GM23338 (cell line): ENCODE data around the gene THOC7. TPM values are rescaled to one million over a fixed set of nuclear protein-coding genes. Genes with fewer than 3 reads are reported as not detected.

Experiments used
- ATAC-seq: fragments of 200-7000 bp; cut with Tn5 transposase; 3 replicates; pipeline ENCODE4 v1.9.1; 2020
- DNase-seq: peaks from one replicate; pipeline ENCODE4 v3.0.0-alpha.2; 2015; ENCODE audit warnings: low spot score
- H2AFZ ChIP-seq: fragments of 200-600 bp; sonication (generic); 2 replicates; pipeline ENCODE4 v1.8.0; 2016; ENCODE audit warnings: antibody characterized with exemption, mild to moderate bottlenecking, moderate library complexity
- H3F3A ChIP-seq: fragments of 200-600 bp; sonication (generic); replicated peaks from 2 replicates; pipeline ENCODE4 v1.8.0; 2017; ENCODE audit warnings: antibody characterized with exemption, mixed run types, low read depth
- H3K27ac ChIP-seq: fragments of 200-600 bp; sonication (generic); 2 replicates; pipeline ENCODE4 v1.6.1; 2016; ENCODE audit warnings: low read depth
- H3K27me3 ChIP-seq: fragments of 200-600 bp; sonication (generic); 2 replicates; pipeline ENCODE4 v1.8.0; 2016; ENCODE audit warnings: mild to moderate bottlenecking, mixed run types, moderate library complexity; ENCODE audit not compliant: insufficient read depth
- H3K36me3 ChIP-seq: fragments of 200-600 bp; sonication (generic); 2 replicates; pipeline ENCODE4 v1.8.0; 2016; ENCODE audit warnings: mild to moderate bottlenecking; ENCODE audit not compliant: insufficient read depth
- H3K4me1 ChIP-seq: fragments of 200-600 bp; sonication (generic); 2 replicates; pipeline ENCODE4 v1.8.0; 2016; ENCODE audit warnings: mild to moderate bottlenecking, moderate library complexity; ENCODE audit not compliant: insufficient read depth
- H3K4me2 ChIP-seq: fragments of 200-600 bp; sonication (generic); 2 replicates; pipeline ENCODE4 v1.7.1; 2017; ENCODE audit warnings: mixed run types
- H3K4me3 ChIP-seq: fragments of 200-600 bp; sonication (generic); 2 replicates; pipeline ENCODE4 v1.6.1; 2016; ENCODE audit warnings: mixed run types
- H3K79me2 ChIP-seq: fragments of 200-600 bp; sonication (generic); replicated peaks from 2 replicates; pipeline ENCODE4 v1.8.0; 2017; ENCODE audit warnings: mild to moderate bottlenecking; ENCODE audit not compliant: insufficient read depth
- H3K9me2 ChIP-seq: fragments of 200-600 bp; sonication (generic); 2 replicates; pipeline ENCODE4 v1.8.0; 2017; ENCODE audit not compliant: insufficient read depth
- H4K20me1 ChIP-seq: fragments of 200-600 bp; sonication (generic); replicated peaks from 2 replicates; pipeline ENCODE4 v1.8.0; 2017; ENCODE audit warnings: mild to moderate bottlenecking; ENCODE audit not compliant: insufficient read depth
- H3K27ac Mint-ChIP-seq: 2 replicates; pipeline ENCODE4 v1.8.0; 2020; ENCODE audit warnings: inconsistent platforms, mild to moderate bottlenecking, moderate library complexity, mixed read lengths
- H3K27me3 Mint-ChIP-seq: 3 replicates; pipeline ENCODE4 v1.8.0; 2022; ENCODE audit warnings: low read depth, mild to moderate bottlenecking, moderate library complexity, mixed read lengths, inconsistent platforms; ENCODE audit not compliant: insufficient read depth, poor library complexity
- H3K36me3 Mint-ChIP-seq: 3 replicates; pipeline ENCODE4 v1.8.0; 2021; ENCODE audit warnings: low read depth, mild to moderate bottlenecking, inconsistent platforms, moderate library complexity, mixed read lengths
- H3K4me1 Mint-ChIP-seq: 3 replicates; pipeline ENCODE4 v1.8.0; 2020; ENCODE audit warnings: mild to moderate bottlenecking, inconsistent platforms, mixed read lengths
- H3K4me3 Mint-ChIP-seq: 3 replicates; pipeline ENCODE4 v1.8.0; 2021; ENCODE audit warnings: moderate library complexity, mild to moderate bottlenecking, inconsistent platforms, mixed read lengths
- H3K9me3 Mint-ChIP-seq: 3 replicates; pipeline ENCODE4 v1.8.0; 2020; ENCODE audit warnings: moderate library complexity, mild to moderate bottlenecking, inconsistent platforms, mixed read lengths
- CREB1 ChIP-seq: fragments of 250-450 bp; sonication (Bioruptor Pico); IDR thresholded peaks from 2 replicates; pipeline ENCODE4 v1.5.0; 2020; ENCODE audit warnings: low read depth, mild to moderate bottlenecking, moderate library complexity
- EZH2 ChIP-seq: fragments of 200-600 bp; sonication (generic); IDR thresholded peaks from one replicate; pipeline ENCODE4 v1.8.0; 2017; ENCODE audit warnings: antibody characterized with exemption, mild to moderate bottlenecking, low read depth; ENCODE audit not compliant: unreplicated experiment
- EZH2phosphoT487 ChIP-seq: fragments of 200-600 bp; sonication (generic); IDR thresholded peaks from one replicate; pipeline ENCODE4 v1.8.1; 2018; ENCODE audit warnings: antibody characterized with exemption; ENCODE audit not compliant: unreplicated experiment
- JUNB ChIP-seq: IDR thresholded peaks from one replicate; pipeline ENCODE4 v1.6.1; 2016; ENCODE audit warnings: antibody characterized with exemption; ENCODE audit not compliant: unreplicated experiment
- NANOG ChIP-seq: IDR thresholded peaks from 2 replicates; pipeline ENCODE4 v1.6.1; 2016; ENCODE audit warnings: antibody characterized with exemption, borderline replicate concordance
- POLR2AphosphoS5 ChIP-seq: IDR thresholded peaks from 2 replicates; pipeline ENCODE4 v1.6.1; 2016; ENCODE audit warnings: antibody characterized with exemption, low read depth
- STAT1 ChIP-seq: IDR thresholded peaks from one replicate; pipeline ENCODE4 v1.6.1; 2016; ENCODE audit warnings: antibody characterized with exemption; ENCODE audit not compliant: unreplicated experiment
- ZNF114 ChIP-seq: fragments of 250-450 bp; sonication (Bioruptor Pico); IDR thresholded peaks from 2 replicates; pipeline ENCODE4 v1.5.0; 2020; ENCODE audit warnings: mild to moderate bottlenecking, moderate library complexity
- ZNF331 ChIP-seq: fragments of 250-450 bp; sonication (Bioruptor Pico); IDR thresholded peaks from 2 replicates; pipeline ENCODE4 v1.5.0; 2020; ENCODE audit warnings: low read depth, mild to moderate bottlenecking, moderate library complexity
- polyA plus RNA-seq: library from polyadenylated mRNA; unstranded; fragments of >200 nt; fragmentation: Nextera tagmentation; extraction: Ambion mirVana; gene quantifications from 2 replicates; pipeline ENCODE4 v1.2.1, GENCODE V29; 2016
- total RNA-seq: library from RNA; depleted of rRNA; stranded (reverse); fragments of >200 nt; shearing (Covaris generic); gene quantifications from 2 replicates; pipeline ENCODE4 v1.2.3, GENCODE V29; 2014
- TF ChIP-seq, protein P1 (sequence below): IDR thresholded peaks from one replicate; pipeline ENCODE4 v1.6.1; 2018; ENCODE audit warnings: antibody characterized with exemption; ENCODE audit not compliant: unreplicated experiment
- TF ChIP-seq, protein P2 (sequence below): fragments of 250-450 bp; sonication (Bioruptor Pico); IDR thresholded peaks from 2 replicates; pipeline ENCODE4 v1.5.0; 2020; ENCODE audit warnings: mild to moderate bottlenecking, moderate library complexity
- TF ChIP-seq, protein P3 (sequence below), 2 experiments: fragments of 200-600 bp in 1 of 2; sonication (generic) in 1 of 2; conservative IDR thresholded peaks; 2 replicates each; pipeline versions ENCODE4 v1.5.1 to v1.6.1; 2016 to 2017; ENCODE audit warnings: antibody characterized with exemption in 2 of 2, low read depth in 2 of 2, mild to moderate bottlenecking in 2 of 2, moderate library complexity in 1 of 2
- TF ChIP-seq, protein P4 (sequence below): IDR thresholded peaks from 2 replicates; pipeline ENCODE4 v1.6.1; 2016; ENCODE audit warnings: antibody characterized with exemption

The THOC7 gene
- total and polyA plus RNA-seq, 2 experiments from 2014 or later = 53.9 to 166 TPM

DNA sequence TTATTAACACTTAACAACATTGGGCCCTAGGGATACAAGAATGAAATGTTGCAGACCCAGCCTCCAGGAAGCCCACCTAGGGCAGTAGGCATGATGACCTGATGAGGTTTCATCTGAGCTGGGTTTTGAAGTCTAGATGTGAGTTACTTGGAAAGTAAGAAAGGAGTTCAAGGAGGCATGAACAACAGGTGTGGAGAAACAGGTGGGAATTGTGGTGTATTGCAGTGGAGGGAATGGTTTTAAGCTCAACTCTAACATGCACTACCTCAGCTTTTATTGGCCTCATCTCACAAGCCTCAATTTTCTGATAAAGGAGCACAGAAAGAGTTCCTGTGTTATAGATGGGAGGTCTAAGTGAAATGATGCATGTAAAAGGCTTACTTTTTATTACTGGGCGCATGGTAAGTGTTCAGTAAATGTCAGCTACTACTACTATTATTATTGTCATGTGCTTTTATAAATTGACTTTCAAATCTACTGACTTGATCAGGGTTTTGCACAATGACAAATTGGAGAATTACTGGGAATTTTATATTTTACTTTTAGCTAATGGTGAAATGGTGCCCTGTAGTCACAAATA, 29.3 kb upstream of the THOC7 start:
- TF ChIP-seq EZH2 (no peak), POLR2AphosphoS5 (no peak), NANOG (no peak), CREB1 (CRISPR knock-in tag) (no peak), STAT1 (no peak), JUNB (no peak), ZNF331 (no peak), EZH2phosphoT487 (no peak), ZNF114 (no peak)
- TF ChIP-seq, protein P1, sequence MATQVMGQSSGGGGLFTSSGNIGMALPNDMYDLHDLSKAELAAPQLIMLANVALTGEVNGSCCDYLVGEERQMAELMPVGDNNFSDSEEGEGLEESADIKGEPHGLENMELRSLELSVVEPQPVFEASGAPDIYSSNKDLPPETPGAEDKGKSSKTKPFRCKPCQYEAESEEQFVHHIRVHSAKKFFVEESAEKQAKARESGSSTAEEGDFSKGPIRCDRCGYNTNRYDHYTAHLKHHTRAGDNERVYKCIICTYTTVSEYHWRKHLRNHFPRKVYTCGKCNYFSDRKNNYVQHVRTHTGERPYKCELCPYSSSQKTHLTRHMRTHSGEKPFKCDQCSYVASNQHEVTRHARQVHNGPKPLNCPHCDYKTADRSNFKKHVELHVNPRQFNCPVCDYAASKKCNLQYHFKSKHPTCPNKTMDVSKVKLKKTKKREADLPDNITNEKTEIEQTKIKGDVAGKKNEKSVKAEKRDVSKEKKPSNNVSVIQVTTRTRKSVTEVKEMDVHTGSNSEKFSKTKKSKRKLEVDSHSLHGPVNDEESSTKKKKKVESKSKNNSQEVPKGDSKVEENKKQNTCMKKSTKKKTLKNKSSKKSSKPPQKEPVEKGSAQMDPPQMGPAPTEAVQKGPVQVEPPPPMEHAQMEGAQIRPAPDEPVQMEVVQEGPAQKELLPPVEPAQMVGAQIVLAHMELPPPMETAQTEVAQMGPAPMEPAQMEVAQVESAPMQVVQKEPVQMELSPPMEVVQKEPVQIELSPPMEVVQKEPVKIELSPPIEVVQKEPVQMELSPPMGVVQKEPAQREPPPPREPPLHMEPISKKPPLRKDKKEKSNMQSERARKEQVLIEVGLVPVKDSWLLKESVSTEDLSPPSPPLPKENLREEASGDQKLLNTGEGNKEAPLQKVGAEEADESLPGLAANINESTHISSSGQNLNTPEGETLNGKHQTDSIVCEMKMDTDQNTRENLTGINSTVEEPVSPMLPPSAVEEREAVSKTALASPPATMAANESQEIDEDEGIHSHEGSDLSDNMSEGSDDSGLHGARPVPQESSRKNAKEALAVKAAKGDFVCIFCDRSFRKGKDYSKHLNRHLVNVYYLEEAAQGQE = no peak
- TF ChIP-seq, protein P2, sequence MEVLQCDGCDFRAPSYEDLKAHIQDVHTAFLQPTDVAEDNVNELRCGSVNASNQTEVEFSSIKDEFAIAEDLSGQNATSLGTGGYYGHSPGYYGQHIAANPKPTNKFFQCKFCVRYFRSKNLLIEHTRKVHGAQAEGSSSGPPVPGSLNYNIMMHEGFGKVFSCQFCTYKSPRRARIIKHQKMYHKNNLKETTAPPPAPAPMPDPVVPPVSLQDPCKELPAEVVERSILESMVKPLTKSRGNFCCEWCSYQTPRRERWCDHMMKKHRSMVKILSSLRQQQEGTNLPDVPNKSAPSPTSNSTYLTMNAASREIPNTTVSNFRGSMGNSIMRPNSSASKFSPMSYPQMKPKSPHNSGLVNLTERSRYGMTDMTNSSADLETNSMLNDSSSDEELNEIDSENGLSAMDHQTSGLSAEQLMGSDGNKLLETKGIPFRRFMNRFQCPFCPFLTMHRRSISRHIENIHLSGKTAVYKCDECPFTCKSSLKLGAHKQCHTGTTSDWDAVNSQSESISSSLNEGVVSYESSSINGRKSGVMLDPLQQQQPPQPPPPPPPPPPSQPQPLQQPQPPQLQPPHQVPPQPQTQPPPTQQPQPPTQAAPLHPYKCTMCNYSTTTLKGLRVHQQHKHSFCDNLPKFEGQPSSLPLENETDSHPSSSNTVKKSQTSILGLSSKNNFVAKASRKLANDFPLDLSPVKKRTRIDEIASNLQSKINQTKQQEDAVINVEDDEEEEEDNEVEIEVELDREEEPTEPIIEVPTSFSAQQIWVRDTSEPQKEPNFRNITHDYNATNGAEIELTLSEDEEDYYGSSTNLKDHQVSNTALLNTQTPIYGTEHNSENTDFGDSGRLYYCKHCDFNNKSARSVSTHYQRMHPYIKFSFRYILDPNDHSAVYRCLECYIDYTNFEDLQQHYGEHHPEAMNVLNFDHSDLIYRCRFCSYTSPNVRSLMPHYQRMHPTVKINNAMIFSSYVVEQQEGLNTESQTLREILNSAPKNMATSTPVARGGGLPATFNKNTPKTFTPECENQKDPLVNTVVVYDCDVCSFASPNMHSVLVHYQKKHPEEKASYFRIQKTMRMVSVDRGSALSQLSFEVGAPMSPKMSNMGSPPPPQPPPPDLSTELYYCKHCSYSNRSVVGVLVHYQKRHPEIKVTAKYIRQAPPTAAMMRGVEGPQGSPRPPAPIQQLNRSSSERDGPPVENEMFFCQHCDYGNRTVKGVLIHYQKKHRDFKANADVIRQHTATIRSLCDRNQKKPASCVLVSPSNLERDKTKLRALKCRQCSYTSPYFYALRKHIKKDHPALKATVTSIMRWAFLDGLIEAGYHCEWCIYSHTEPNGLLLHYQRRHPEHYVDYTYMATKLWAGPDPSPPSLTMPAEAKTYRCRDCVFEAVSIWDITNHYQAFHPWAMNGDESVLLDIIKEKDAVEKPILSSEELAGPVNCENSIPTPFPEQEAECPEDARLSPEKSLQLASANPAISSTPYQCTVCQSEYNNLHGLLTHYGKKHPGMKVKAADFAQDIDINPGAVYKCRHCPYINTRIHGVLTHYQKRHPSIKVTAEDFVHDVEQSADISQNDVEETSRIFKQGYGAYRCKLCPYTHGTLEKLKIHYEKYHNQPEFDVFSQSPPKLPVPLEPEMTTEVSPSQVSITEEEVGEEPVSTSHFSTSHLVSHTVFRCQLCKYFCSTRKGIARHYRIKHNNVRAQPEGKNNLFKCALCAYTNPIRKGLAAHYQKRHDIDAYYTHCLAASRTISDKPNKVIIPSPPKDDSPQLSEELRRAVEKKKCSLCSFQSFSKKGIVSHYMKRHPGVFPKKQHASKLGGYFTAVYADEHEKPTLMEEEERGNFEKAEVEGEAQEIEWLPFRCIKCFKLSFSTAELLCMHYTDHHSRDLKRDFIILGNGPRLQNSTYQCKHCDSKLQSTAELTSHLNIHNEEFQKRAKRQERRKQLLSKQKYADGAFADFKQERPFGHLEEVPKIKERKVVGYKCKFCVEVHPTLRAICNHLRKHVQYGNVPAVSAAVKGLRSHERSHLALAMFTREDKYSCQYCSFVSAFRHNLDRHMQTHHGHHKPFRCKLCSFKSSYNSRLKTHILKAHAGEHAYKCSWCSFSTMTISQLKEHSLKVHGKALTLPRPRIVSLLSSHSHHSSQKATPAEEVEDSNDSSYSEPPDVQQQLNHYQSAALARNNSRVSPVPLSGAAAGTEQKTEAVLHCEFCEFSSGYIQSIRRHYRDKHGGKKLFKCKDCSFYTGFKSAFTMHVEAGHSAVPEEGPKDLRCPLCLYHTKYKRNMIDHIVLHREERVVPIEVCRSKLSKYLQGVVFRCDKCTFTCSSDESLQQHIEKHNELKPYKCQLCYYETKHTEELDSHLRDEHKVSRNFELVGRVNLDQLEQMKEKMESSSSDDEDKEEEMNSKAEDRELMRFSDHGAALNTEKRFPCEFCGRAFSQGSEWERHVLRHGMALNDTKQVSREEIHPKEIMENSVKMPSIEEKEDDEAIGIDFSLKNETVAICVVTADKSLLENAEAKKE (CRISPR knock-in tag) = no peak
- TF ChIP-seq, protein P3, sequence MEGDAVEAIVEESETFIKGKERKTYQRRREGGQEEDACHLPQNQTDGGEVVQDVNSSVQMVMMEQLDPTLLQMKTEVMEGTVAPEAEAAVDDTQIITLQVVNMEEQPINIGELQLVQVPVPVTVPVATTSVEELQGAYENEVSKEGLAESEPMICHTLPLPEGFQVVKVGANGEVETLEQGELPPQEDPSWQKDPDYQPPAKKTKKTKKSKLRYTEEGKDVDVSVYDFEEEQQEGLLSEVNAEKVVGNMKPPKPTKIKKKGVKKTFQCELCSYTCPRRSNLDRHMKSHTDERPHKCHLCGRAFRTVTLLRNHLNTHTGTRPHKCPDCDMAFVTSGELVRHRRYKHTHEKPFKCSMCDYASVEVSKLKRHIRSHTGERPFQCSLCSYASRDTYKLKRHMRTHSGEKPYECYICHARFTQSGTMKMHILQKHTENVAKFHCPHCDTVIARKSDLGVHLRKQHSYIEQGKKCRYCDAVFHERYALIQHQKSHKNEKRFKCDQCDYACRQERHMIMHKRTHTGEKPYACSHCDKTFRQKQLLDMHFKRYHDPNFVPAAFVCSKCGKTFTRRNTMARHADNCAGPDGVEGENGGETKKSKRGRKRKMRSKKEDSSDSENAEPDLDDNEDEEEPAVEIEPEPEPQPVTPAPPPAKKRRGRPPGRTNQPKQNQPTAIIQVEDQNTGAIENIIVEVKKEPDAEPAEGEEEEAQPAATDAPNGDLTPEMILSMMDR (conservative IDR thresholded peaks at IDR 0.05; ENCODE audit: low read depth in 2 of 2) = no peak
- TF ChIP-seq, protein P4, sequence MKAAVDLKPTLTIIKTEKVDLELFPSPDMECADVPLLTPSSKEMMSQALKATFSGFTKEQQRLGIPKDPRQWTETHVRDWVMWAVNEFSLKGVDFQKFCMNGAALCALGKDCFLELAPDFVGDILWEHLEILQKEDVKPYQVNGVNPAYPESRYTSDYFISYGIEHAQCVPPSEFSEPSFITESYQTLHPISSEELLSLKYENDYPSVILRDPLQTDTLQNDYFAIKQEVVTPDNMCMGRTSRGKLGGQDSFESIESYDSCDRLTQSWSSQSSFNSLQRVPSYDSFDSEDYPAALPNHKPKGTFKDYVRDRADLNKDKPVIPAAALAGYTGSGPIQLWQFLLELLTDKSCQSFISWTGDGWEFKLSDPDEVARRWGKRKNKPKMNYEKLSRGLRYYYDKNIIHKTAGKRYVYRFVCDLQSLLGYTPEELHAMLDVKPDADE = no peak
- DNase-seq (no peak), ATAC-seq (no peak)
- H3K36me3 ChIP-seq = no peaks in the 10 kb centered on the region
- H2AFZ ChIP-seq = no peak overlapping the region
- peaks cover 9% of the 10 kb centered on the region for H4K20me1 ChIP-seq
- H3K4me2 ChIP-seq = no peak overlapping the region
- H3K27ac Mint-ChIP-seq = no peak overlapping the region
- H3K36me3 Mint-ChIP-seq = no peaks in the 10 kb centered on the region
- no peak overlapping the region for H3K4me3 Mint-ChIP-seq
- no peaks in the 10 kb centered on the region for H3F3A ChIP-seq
- no peak overlapping the region for H3K4me3 ChIP-seq
- H3K9me3 Mint-ChIP-seq = no peaks in the 10 kb centered on the region
- peaks cover 23% of the 10 kb centered on the region for H3K4me1 Mint-ChIP-seq
- H3K27me3 Mint-ChIP-seq = no peaks in the 10 kb centered on the region
- no peak overlapping the region for H3K27ac ChIP-seq
- H3K9me2 ChIP-seq = no peaks in the 10 kb centered on the region
- no peaks in the 10 kb centered on the region for H3K27me3 ChIP-seq
- peaks cover 26% of the 10 kb centered on the region for H3K79me2 ChIP-seq
- H3K4me1 ChIP-seq = peaks cover 8% of the 10 kb centered on the region
